HEK293 (cell line): ENCODE data around the gene TSKU.

ENCODE experiments used
- ATF2 ChIP-seq: fragments of 450-650 bp; formaldehyde crosslinking; IDR thresholded peaks from 2 replicates; pipeline ENCODE4 v1.5.1; 2016; ENCODE audit warnings: missing biosample characterization, missing genetic modification characterization, low read depth
- CTCF ChIP-seq: fragments of 450-650 bp; formaldehyde crosslinking; IDR thresholded peaks from 2 replicates; pipeline ENCODE4 v1.5.1; 2016; ENCODE audit warnings: missing biosample characterization, missing genetic modification characterization
- GLI4 ChIP-seq: fragments of 450-650 bp; formaldehyde crosslinking; IDR thresholded peaks from 2 replicates; pipeline ENCODE4 v1.5.1; 2016; ENCODE audit warnings: missing biosample characterization, missing genetic modification characterization
- ZBTB21 ChIP-seq: fragments of 450-650 bp; formaldehyde crosslinking; IDR thresholded peaks from 2 replicates; pipeline ENCODE4 v1.5.1; 2017; ENCODE audit warnings: missing biosample characterization, missing genetic modification characterization
- ZNF350 ChIP-seq: fragments of 450-650 bp; formaldehyde crosslinking; IDR thresholded peaks from 2 replicates; pipeline ENCODE4 v1.5.0; 2017; ENCODE audit warnings: missing biosample characterization, mild to moderate bottlenecking, missing genetic modification characterization
- ZNF433 ChIP-seq: fragments of 450-650 bp; formaldehyde crosslinking; IDR thresholded peaks from 2 replicates; pipeline ENCODE4 v1.5.1; 2016; ENCODE audit warnings: missing biosample characterization, missing genetic modification characterization, low read depth
- ZNF488 ChIP-seq: fragments of 450-650 bp; formaldehyde crosslinking; IDR thresholded peaks from 2 replicates; pipeline ENCODE4 v1.5.1; 2016; ENCODE audit warnings: missing biosample characterization, missing genetic modification characterization

GRCh38 chr11:76742902-76743301 is 40.3 kb upstream of the TSKU start:
- TF ChIP-seq ZNF433 (tag by site-specific recombination) (no peak), CTCF (tag by site-specific recombination) (no peak), GLI4 (tag by site-specific recombination) (no peak), ATF2 (tag by site-specific recombination) (no peak), ZBTB21 (no peak), ZNF488 (no peak), ZNF350 (tag by site-specific recombination) (no peak)
